Measurements from ENCODE around the gene ADH1C. TPM values are rescaled to one million over a fixed set of nuclear protein-coding genes. Genes with fewer than 3 reads are reported as not detected.

Gene ADH1C
- not detected in 5 replicates for total RNA-seq (2022; extraction: Qiagen RNA extraction; ENCODE audit: low read depth)

GRCh38 chr4:99352602-99353537 is at the start of gene ADH1C:
ADH1C (minus strand) TSS chr4:99352746; CDS start chr4:99352675, 71 bp downstream.

GRCh38 chr4:99321241-99322191 is 31.0 kb downstream of the ADH1C start, which contains the start of gene ADH1B:
ADH1B (minus strand) TSS chr4:99321401; CDS start chr4:99321331, 70 bp downstream.

GRCh38 chr4:99290848-99291786 is 61.4 kb downstream of the ADH1C start, which contains the start of gene ADH1A:
ADH1A (minus strand) TSS chr4:99290985; CDS start chr4:99290914, 71 bp downstream.

Other genes starting within 250 kb of the ADH1C start
- gene ADH4, start 208.4 kb downstream of the ADH1C start, total RNA-seq (2022; extraction: Qiagen RNA extraction; ENCODE audit: low read depth) = not detected in 5 replicates
- gene ADH6, start 133.5 kb downstream of the ADH1C start, total RNA-seq (2022; extraction: Qiagen RNA extraction; ENCODE audit: low read depth) = 0.05 to 0.07 TPM in 2 of 5 replicates, not detected in the others
- gene ADH1A, start 61.8 kb downstream of the ADH1C start, total RNA-seq (2022; extraction: Qiagen RNA extraction; ENCODE audit: low read depth) = not detected in 5 replicates
- not detected in 5 replicates for gene ADH1B, start 31.3 kb downstream of the ADH1C start, total RNA-seq (2022; extraction: Qiagen RNA extraction; ENCODE audit: low read depth)
- not detected in 5 replicates for gene ADH7, start 82.6 kb upstream of the ADH1C start, total RNA-seq (2022; extraction: Qiagen RNA extraction; ENCODE audit: low read depth)
- gene C4orf17, start 158.3 kb upstream of the ADH1C start, total RNA-seq (2022; extraction: Qiagen RNA extraction; ENCODE audit: low read depth) = not detected in 5 replicates
- gene TRMT10A, start 211.3 kb upstream of the ADH1C start, total RNA-seq (2022; extraction: Qiagen RNA extraction; ENCODE audit: low read depth) = 2.9 to 4.5 TPM (median 3.5 TPM) in 5 replicates
- 0.05 TPM in 1 of 5 replicates, not detected in the others for gene MTTP, start 222.1 kb upstream of the ADH1C start, total RNA-seq (2022; extraction: Qiagen RNA extraction; ENCODE audit: low read depth)

Measured in A549 treated with GW870086 at 1 μM for 4 hours (cell line).